VCaP (cell line): ENCODE results near the gene FGD3.

Experiments used
- H3K27ac ChIP-seq: fragments of 450-650 bp; 2 replicates; pipeline ENCODE4 v1.5.1; 2017
- TF ChIP-seq, protein P1 (sequence below): fragments of 450-650 bp; conservative IDR thresholded peaks from 2 replicates; pipeline ENCODE4 v1.5.1; 2017; ENCODE audit warnings: mild to moderate bottlenecking, moderate library complexity

FGD3 gene

GRCh38 chr9:93084471-93084881 is 137.2 kb downstream of the FGD3 start:
- no peak overlapping the region for H3K27ac ChIP-seq
- TF ChIP-seq, protein P1, sequence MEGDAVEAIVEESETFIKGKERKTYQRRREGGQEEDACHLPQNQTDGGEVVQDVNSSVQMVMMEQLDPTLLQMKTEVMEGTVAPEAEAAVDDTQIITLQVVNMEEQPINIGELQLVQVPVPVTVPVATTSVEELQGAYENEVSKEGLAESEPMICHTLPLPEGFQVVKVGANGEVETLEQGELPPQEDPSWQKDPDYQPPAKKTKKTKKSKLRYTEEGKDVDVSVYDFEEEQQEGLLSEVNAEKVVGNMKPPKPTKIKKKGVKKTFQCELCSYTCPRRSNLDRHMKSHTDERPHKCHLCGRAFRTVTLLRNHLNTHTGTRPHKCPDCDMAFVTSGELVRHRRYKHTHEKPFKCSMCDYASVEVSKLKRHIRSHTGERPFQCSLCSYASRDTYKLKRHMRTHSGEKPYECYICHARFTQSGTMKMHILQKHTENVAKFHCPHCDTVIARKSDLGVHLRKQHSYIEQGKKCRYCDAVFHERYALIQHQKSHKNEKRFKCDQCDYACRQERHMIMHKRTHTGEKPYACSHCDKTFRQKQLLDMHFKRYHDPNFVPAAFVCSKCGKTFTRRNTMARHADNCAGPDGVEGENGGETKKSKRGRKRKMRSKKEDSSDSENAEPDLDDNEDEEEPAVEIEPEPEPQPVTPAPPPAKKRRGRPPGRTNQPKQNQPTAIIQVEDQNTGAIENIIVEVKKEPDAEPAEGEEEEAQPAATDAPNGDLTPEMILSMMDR = no peak

GRCh38 chr9:93085676-93086075 is 138.4 kb downstream of the FGD3 start:
- no peak overlapping the region for H3K27ac ChIP-seq

More at GRCh38 chr9:93085676-93086075, 138.4 kb downstream of the FGD3 start:
- TF ChIP-seq, protein P1 = no peak
